Kidney capillary endothelial cell (primary cell): ENCODE measurements around the gene DNAAF8.
A peak's percentile ranks its signal among the peaks of the same experiment; 100 is the strongest.

Experiments
- DNase-seq: peaks from one replicate; pipeline ENCODE4 v3.0.0-alpha.2; 2018; ENCODE audit warnings: low spot score

The DNAAF8 gene

GRCh38 chr16:4752351-4753100, 18.2 kb downstream of the DNAAF8 start:
- DNase-seq, result no peak

DNA sequence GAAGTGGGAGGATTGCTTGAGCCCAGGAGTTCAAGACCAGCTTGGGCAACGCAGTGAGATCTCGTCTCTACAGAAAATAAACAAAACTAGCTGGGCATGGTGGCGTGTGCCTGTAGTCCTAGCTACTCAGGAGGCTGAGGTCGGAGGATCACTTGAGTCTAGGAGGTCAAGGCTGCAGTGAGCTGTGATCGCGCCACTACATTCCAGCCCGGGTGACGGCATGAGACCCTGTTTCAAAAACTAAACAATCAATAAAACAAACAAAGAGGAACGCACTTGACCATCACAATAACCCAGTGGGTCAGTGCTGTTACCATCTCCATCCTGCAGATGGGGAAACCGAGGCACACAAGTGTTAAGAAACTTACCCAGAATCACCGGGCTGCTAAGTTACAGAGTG, 18.9 kb downstream of the DNAAF8 start:
- no peak for DNase-seq

- DNase-seq, result no peak
Observed at GRCh38 chr16:4754865-4755264, 20.5 kb downstream of the DNAAF8 start.

DNA sequence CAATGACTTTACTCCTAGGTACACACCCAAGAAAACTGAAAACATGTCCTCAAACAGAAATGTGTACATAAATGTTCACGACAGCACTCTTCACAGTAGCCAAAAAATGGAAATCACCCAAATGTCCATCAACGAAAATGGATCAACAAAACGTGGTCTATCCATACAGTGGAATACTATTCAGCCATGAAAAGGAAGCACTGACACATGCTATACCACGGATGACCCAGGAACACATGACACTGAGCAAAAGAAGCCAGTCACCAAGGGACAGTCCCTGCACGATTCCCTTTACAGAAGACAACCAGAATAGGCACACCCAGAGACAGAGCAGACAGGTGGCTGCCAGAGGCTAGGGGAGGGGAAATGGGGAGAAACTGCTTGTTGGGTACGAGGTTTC, 21.4 kb downstream of the DNAAF8 start:
- no peak for DNase-seq

- DNase-seq, result no peak
Observed at GRCh38 chr16:4760221-4760910, 26.0 kb downstream of the DNAAF8 start.

- no peak for DNase-seq
Observed at GRCh38 chr16:4762205-4762604, 27.9 kb downstream of the DNAAF8 start.

DNA sequence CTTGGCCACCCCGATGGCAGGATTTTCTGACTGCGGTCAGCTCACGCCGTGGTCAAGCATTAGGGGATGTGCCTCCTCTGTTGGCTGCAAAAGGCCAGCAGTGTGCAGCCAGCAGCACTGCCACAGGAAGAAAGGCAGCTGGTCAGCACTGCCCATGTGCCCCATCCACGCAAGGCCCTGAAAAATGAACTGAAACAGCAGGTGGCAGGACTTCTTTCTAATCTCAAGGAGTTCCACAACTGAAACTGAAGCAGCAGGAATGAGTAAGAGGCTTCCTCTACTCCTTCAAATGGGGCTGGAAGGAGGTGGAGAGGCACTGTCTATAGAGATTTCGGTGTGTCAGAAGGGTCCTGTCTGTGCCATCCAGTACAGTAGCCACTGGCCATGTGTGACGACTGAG, 29.5 kb downstream of the DNAAF8 start:
- no peak for DNase-seq

DNA sequence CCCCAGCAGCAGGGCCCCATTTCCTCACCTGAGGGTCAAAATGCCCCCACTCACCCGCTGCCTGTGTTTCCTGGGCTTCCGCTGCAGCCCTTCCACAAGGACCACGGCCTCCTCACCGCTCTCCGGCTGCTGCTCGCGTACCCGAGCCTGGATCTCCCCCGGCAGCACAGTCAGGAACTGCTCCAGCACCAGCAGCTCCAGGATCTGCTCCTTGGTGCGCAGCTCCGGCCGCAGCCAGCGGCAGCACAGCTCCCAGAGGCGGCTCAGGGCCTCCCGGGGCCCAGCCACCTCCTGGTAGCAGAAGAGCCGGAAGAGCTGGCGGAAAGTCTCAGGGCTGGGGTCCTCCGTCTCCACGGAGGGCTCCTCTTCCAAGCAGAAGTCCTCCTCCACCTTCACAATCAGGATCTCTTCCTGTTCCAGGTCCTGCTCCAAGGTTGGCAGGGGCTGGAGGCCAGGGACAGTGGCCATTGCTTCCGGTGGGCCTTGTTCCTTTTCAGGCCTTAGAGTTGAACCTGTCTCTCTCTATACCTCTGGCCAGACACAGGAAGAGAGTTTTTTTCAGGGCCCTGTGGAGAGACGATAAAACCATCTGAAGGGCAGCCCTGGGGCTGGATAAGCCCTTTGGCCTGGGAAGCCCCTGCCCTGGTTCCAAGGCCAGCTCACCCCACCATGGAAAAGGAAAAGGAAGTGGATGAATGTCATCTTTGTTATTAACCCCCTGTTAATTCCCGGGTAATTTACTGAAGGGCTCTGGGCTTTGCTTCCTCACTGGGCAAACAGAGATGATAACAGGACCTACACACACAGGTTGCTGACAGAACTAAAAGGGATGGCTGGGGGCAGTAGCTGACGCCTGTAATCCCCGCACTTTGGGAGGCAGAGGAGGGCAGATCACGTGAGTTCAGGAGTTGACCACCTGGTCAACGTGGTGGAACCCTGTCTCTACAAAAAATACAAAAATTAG, 31.5 kb downstream of the DNAAF8 start:
- DNase-seq, result no peak

- peak; percentile 94 for DNase-seq
Observed at GRCh38 chr16:4766875-4767628, 32.7 kb downstream of the DNAAF8 start, which contains the start of gene ZNF500. ZNF500 (minus strand) TSS chr16:4767162; CDS start chr16:4765978, 1,184 bp downstream.

- peak; percentile 26 for DNase-seq
Observed at GRCh38 chr16:4767872-4768548, 33.7 kb downstream of the DNAAF8 start.

- DNase-seq, result peak; percentile 86
Observed at GRCh38 chr16:4768549-4769305, 34.4 kb downstream of the DNAAF8 start.

- no peak for DNase-seq
Observed at GRCh38 chr16:4769306-4769638, 34.9 kb downstream of the DNAAF8 start.

- DNase-seq, result no peak
Observed at GRCh38 chr16:4771646-4772045, 37.3 kb downstream of the DNAAF8 start.

- DNase-seq, result no peak
Observed at GRCh38 chr16:4772351-4772750, 38.0 kb downstream of the DNAAF8 start.

DNA sequence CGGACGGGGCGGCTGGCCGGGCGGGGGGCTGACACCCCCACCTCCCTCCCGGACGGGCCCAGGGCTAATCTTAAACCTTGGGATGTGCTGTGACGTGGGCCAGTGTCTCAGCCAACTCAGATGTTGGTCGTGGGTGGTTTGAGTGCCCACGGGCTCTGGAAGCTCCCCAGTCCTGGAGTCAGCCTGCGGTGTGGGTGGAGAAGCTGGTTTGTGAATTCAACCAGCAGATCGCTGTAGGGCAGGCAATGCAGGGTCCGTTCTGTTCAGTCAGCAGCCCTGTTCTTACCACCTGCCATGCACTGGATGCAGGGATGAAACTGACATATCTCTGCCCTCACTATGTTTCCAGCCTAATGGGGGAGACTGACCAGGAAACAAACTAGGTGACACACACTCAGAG, 40.7 kb downstream of the DNAAF8 start:
- DNase-seq, result no peak

- no peak for DNase-seq
Observed at GRCh38 chr16:4776141-4776705, 41.9 kb downstream of the DNAAF8 start.

GRCh38 chr16:4777339-4778049, 43.2 kb downstream of the DNAAF8 start:
- DNase-seq, result no peak

DNA sequence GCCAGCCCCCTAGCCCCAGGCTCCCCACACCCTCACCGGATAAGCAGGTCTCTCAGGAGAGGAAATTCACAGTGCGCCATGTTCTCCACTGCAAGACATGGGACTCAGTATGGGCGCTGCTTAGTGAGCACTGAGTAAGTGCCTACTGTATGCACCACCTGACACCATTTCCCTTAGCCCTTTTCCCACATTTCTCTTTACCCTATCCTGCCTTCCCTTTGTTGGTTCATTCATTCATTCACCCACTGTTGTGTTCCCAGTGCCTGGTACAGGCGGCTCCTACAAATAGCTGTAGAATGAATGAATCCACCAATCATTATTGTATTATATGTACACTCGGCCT, 43.7 kb downstream of the DNAAF8 start:
- DNase-seq, result no peak

- DNase-seq, result peak; percentile 12
Observed at GRCh38 chr16:4780235-4780634, 45.9 kb downstream of the DNAAF8 start.
